RCC 7860 (cell line): ENCODE data around the gene UFSP2.

Experiments used
- DNase-seq: peaks from one replicate; pipeline ENCODE4 v3.0.0-alpha.2; 2015; ENCODE audit warnings: low spot score
- FAIRE-seq: peaks from 2 replicates; lab custom pipeline; 2012; peaks lifted over from hg19 to GRCh38; lab: Jason Lieb, UNC

Gene UFSP2

GRCh38 chr4:185426960-185427688 is 1.4 kb upstream of the UFSP2 start:
- FAIRE-seq (no peak), DNase-seq (no peak)

GRCh38 chr4:185424905-185425646 is 688 bp downstream of the UFSP2 start:
- DNase-seq: no peak
- FAIRE-seq: no peak

- no peak for DNase-seq
- FAIRE-seq: no peak
Measured at GRCh38 chr4:185421366-185422124, 4.2 kb downstream of the UFSP2 start.

- FAIRE-seq (no peak), DNase-seq (no peak)
Measured at GRCh38 chr4:185416955-185417354, 8.8 kb downstream of the UFSP2 start.

- FAIRE-seq (no peak), DNase-seq (no peak)
Measured at GRCh38 chr4:185412412-185412811, 13.4 kb downstream of the UFSP2 start.

- FAIRE-seq (no peak), DNase-seq (no peak)
Measured at GRCh38 chr4:185411849-185412248, 13.9 kb downstream of the UFSP2 start.

GRCh38 chr4:185408432-185408831 is 17.3 kb downstream of the UFSP2 start:
- DNase-seq: no peak
- FAIRE-seq: no peak

- no peak for DNase-seq
- FAIRE-seq: no peak
Measured at GRCh38 chr4:185405296-185405999, 20.3 kb downstream of the UFSP2 start.

GRCh38 chr4:185404031-185404430 is 21.7 kb downstream of the UFSP2 start:
- DNase-seq: no peak
- no peak for FAIRE-seq

- FAIRE-seq (no peak), DNase-seq (no peak)
Measured at GRCh38 chr4:185399466-185399865, 26.3 kb downstream of the UFSP2 start.

- FAIRE-seq (no peak), DNase-seq (no peak)
Measured at GRCh38 chr4:185398618-185399017, 27.1 kb downstream of the UFSP2 start.

GRCh38 chr4:185396724-185397385 is 28.9 kb downstream of the UFSP2 start, which contains the start of gene ANKRD37:
ANKRD37 (plus strand) TSS chr4:185396841; CDS start chr4:185396924, 83 bp downstream.
- FAIRE-seq (no peak), DNase-seq (peak; percentile 8)

GRCh38 chr4:185395956-185396723 is 29.6 kb downstream of the UFSP2 start:
- no peak for FAIRE-seq
- DNase-seq: peak; percentile 82

GRCh38 chr4:185395238-185395955 is 30.4 kb downstream of the UFSP2 start, which contains the start of gene LRP2BP:
LRP2BP (minus strand) TSS chr4:185395924; CDS start chr4:185378186, 17,738 bp downstream.
- DNase-seq (no peak), FAIRE-seq (no peak)

GRCh38 chr4:185394568-185395237 is 31.1 kb downstream of the UFSP2 start:
- FAIRE-seq: no peak
- DNase-seq: no peak

- DNase-seq: no peak
- FAIRE-seq: no peak
Measured at GRCh38 chr4:185392156-185392555, 33.6 kb downstream of the UFSP2 start.

GRCh38 chr4:185390941-185391340 is 34.8 kb downstream of the UFSP2 start:
- DNase-seq: no peak
- no peak for FAIRE-seq

GRCh38 chr4:185387957-185388356 is 37.8 kb downstream of the UFSP2 start:
- DNase-seq: no peak
- FAIRE-seq: no peak
